Renal cortex interstitium (tissue), 15 donors: ENCODE data around the gene OR5K2. TPM values are rescaled to one million over a fixed set of nuclear protein-coding genes. Genes with fewer than 3 reads are reported as not detected.

Source experiments
- DNase-seq, 11 donors: peaks; one replicate each; pipeline ENCODE4 v3.0.0-alpha.2; 2013; ENCODE audit warnings: low read depth in 9 of 11, low spot score in 4 of 11; ENCODE audit errors: extremely low read depth in 1 of 11
- long read RNA-seq, 16 experiments: transcript quantifications; one replicate each; lab custom pipeline, GENCODE V29; 2026
- polyA plus RNA-seq, 3 donors: library from polyadenylated mRNA; unstranded; fragments of 120-200 nt; gene quantifications; one replicate each; pipeline ENCODE4 v1.2.1, GENCODE V29; 2013; ENCODE audit not compliant: insufficient read length in 3 of 3

The OR5K2 gene
- polyA plus RNA-seq = under 1 TPM in 1 of 3 donors, not detected in 2; 0.79 TPM
- long read RNA-seq, donor 1 = 0 reads
- long read RNA-seq, donor 2 = 0 reads
- long read RNA-seq, donor 3, partial matches to known transcripts = 51 of 110 reads
- long read RNA-seq, donor 3, other reads (novel, unspliced or antisense) = 59 of 110 reads
- long read RNA-seq, donor 4, partial matches to known transcripts = 0 of 1 reads
- long read RNA-seq, donor 4, other reads (novel, unspliced or antisense) = 0 of 1 reads
- long read RNA-seq, donor 5 = 0 reads
- long read RNA-seq, donor 6 = 0 reads
- long read RNA-seq, donor 7 = 0 reads
- long read RNA-seq, donor 8, partial matches to known transcripts = 0 of 1 reads
- long read RNA-seq, donor 8, other reads (novel, unspliced or antisense) = 0 of 1 reads
- long read RNA-seq, donor 9 = 0 reads
- long read RNA-seq, donor 10 = 0 reads
- long read RNA-seq, donor 11 = 0 reads
- long read RNA-seq, donor 12, partial matches to known transcripts = 0 of 1 reads
- long read RNA-seq, donor 12, other reads (novel, unspliced or antisense) = 0 of 1 reads
- long read RNA-seq, donor 13 = 0 reads
- long read RNA-seq, donor 14 = 0 reads
- long read RNA-seq, donor 15 = 0 reads
- long read RNA-seq, donor 16 = 0 reads

- DNase-seq = no peak
These were observed at the start of gene OR5K2 for GRCh38 chr3:98497381-98497780. OR5K2 (plus strand) TSS chr3:98497681; CDS start chr3:98497681, 0 bp downstream.

- no peak for DNase-seq
These were observed 47.8 kb upstream of the OR5K2 start for GRCh38 chr3:98449606-98450193.

- no peak for DNase-seq
These were observed 47.1 kb upstream of the OR5K2 start for GRCh38 chr3:98450372-98450771.

GRCh38 chr3:98453827-98454226, 43.7 kb upstream of the OR5K2 start:
- no peak for DNase-seq

GRCh38 chr3:98454929-98455328, 42.6 kb upstream of the OR5K2 start:
- no peak for DNase-seq

GRCh38 chr3:98457543-98457942, 39.9 kb upstream of the OR5K2 start:
- DNase-seq = no peak

GRCh38 chr3:98460220-98460619, 37.3 kb upstream of the OR5K2 start:
- no peak for DNase-seq

GRCh38 chr3:98462901-98463300, 34.6 kb upstream of the OR5K2 start, which contains the start of gene OR5K1:
OR5K1 (plus strand) TSS chr3:98463201; CDS start chr3:98469577, 6,376 bp downstream.
- DNase-seq = no peak

GRCh38 chr3:98482717-98483482, 14.6 kb upstream of the OR5K2 start:
- DNase-seq = no peak

- no peak for DNase-seq
These were observed 13.9 kb upstream of the OR5K2 start for GRCh38 chr3:98483626-98484025.

GRCh38 chr3:98500019-98500418, 2.5 kb downstream of the OR5K2 start:
- DNase-seq = no peak

GRCh38 chr3:98501270-98501669, 3.8 kb downstream of the OR5K2 start:
- no peak for DNase-seq

- DNase-seq = no peak
These were observed 4.5 kb downstream of the OR5K2 start for GRCh38 chr3:98501863-98502576.

GRCh38 chr3:98504539-98504938, 7.1 kb downstream of the OR5K2 start:
- DNase-seq = no peak

- DNase-seq = no peak
These were observed 11.1 kb downstream of the OR5K2 start for GRCh38 chr3:98508582-98508981.

- DNase-seq = no peak
These were observed 15.1 kb downstream of the OR5K2 start for GRCh38 chr3:98512576-98512975.

GRCh38 chr3:98513091-98513511, 15.6 kb downstream of the OR5K2 start:
- DNase-seq = no peak

GRCh38 chr3:98513736-98514135, 16.3 kb downstream of the OR5K2 start:
- DNase-seq = no peak

GRCh38 chr3:98514948-98515347, 17.5 kb downstream of the OR5K2 start:
- DNase-seq = no peak
